Endothelial cell of umbilical vein (primary cell): ENCODE data around the gene GC. TPM values are rescaled to one million over a fixed set of nuclear protein-coding genes. Genes with fewer than 3 reads are reported as not detected.

Source experiments
- BruUV-seq: library from RNA; stranded (reverse); fragments of 400-500 nt; replicated peaks from 2 replicates; lab custom pipeline; 2021; lab: Mats Ljungman, UMichigan
- CTCF ChIA-PET: fragments of 300-600, 350-600 bp; sonication (Branson Sonifier 250); formaldehyde crosslinking; loops from one replicate; lab custom pipeline; 2021; ENCODE audit warnings: antibody characterized with exemption, inconsistent platforms; lab: Charles Lee
- POLR2A ChIA-PET: fragments of 300-600, 350-600 bp; sonication (Branson Sonifier 250); formaldehyde crosslinking; loops from one replicate; lab custom pipeline; 2021; ENCODE audit warnings: antibody characterized with exemption, inconsistent platforms; lab: Charles Lee
- DNase-seq: peaks from one replicate; pipeline ENCODE4 v3.0.0-alpha.2; 2011; ENCODE audit warnings: low read depth, low spot score
- FAIRE-seq: peaks from 2 replicates; lab custom pipeline; 2011; peaks lifted over from hg19 to GRCh38; lab: Jason Lieb, UNC
- H2AFZ ChIP-seq: 2 replicates; pipeline ENCODE4 v1.6.0; 2012; ENCODE audit warnings: low read depth, low read length, control low read depth, inconsistent platforms
- H3K27ac ChIP-seq: 2 replicates; pipeline ENCODE4 v1.5.1; 2011; ENCODE audit warnings: low read depth, mild to moderate bottlenecking, control low read depth, low read length, moderate library complexity; ENCODE audit not compliant: insufficient read depth
- H3K27me3 ChIP-seq, 2 experiments: 2 replicates each; pipeline versions ENCODE4 v1.6.0 to v1.6.1; 2011; ENCODE audit warnings: low read length in 2 of 2, mixed read lengths in 1 of 2; ENCODE audit not compliant: control insufficient read depth in 2 of 2, insufficient read depth in 2 of 2
- H3K36me3 ChIP-seq, 2 experiments: 2 replicates in 1 of 2; 3 replicates in 1 of 2; pipeline ENCODE4 v1.5.1; 2011; ENCODE audit warnings: low read length in 2 of 2, mild to moderate bottlenecking in 1 of 2, moderate library complexity in 1 of 2; ENCODE audit not compliant: control insufficient read depth in 2 of 2, insufficient read depth in 2 of 2; ENCODE audit errors: extremely low read depth in 1 of 2
- H3K4me1 ChIP-seq: 3 replicates; pipeline ENCODE4 v1.5.1; 2011; ENCODE audit warnings: mild to moderate bottlenecking, low read length; ENCODE audit not compliant: control insufficient read depth, insufficient read depth; ENCODE audit errors: extremely low read depth
- H3K4me2 ChIP-seq: 2 replicates; pipeline ENCODE4 v1.6.1; 2011; ENCODE audit warnings: low read length, control low read depth, mixed read lengths; ENCODE audit not compliant: insufficient read depth
- H3K4me3 ChIP-seq, 3 experiments: fragments of 200-600 bp in 1 of 3; sonication (generic), shearing (Covaris generic) in 1 of 3; replicated peaks in 1 of 3; 2 replicates each; pipeline ENCODE4 v1.5.1; 2011 to 2016; ENCODE audit warnings: control low read depth in 3 of 3, low read length in 3 of 3, mild to moderate bottlenecking in 2 of 3, inconsistent platforms in 1 of 3, low read depth in 1 of 3, moderate library complexity in 1 of 3; ENCODE audit not compliant: insufficient read depth in 1 of 3
- H3K79me2 ChIP-seq: 2 replicates; pipeline ENCODE4 v1.6.0; 2012; ENCODE audit warnings: low read length, inconsistent platforms; ENCODE audit not compliant: control insufficient read depth, insufficient read depth
- H3K9ac ChIP-seq: replicated peaks from 2 replicates; pipeline ENCODE3; 2011; ENCODE audit warnings: low read length, control low read depth; ENCODE audit not compliant: insufficient read depth; ENCODE audit errors: extremely low read depth
- H3K9me1 ChIP-seq: replicated peaks from 3 replicates; pipeline ENCODE4 v1.6.0; 2011; ENCODE audit warnings: mild to moderate bottlenecking, low read length; ENCODE audit not compliant: control insufficient read depth, insufficient read depth; ENCODE audit errors: extremely low read depth
- H3K9me3 ChIP-seq: replicated peaks from 2 replicates; pipeline ENCODE4 v1.5.1; 2012; ENCODE audit warnings: low read length, inconsistent platforms; ENCODE audit not compliant: control insufficient read depth, insufficient read depth
- H4K20me1 ChIP-seq: replicated peaks from 2 replicates; pipeline ENCODE3; 2011; ENCODE audit warnings: mild to moderate bottlenecking, low read length; ENCODE audit not compliant: control insufficient read depth, insufficient read depth; ENCODE audit errors: extremely low read depth
- EZH2 ChIP-seq: IDR thresholded peaks from 2 replicates; pipeline ENCODE4 v1.6.1; 2012; ENCODE audit warnings: borderline replicate concordance, low read depth, mild to moderate bottlenecking, moderate library complexity, low read length, inconsistent platforms; ENCODE audit not compliant: severe bottlenecking
- FOS ChIP-seq: IDR thresholded peaks from 2 replicates; pipeline ENCODE4 v1.6.1; 2011; ENCODE audit warnings: mild to moderate bottlenecking, low read length, moderate library complexity, borderline replicate concordance; ENCODE audit not compliant: insufficient read depth
- GATA2 ChIP-seq: IDR thresholded peaks from 2 replicates; pipeline ENCODE4 v1.7.0; 2011; ENCODE audit warnings: low read depth, mild to moderate bottlenecking, moderate library complexity, mixed read lengths, low read length; ENCODE audit not compliant: insufficient read length, insufficient read depth
- JUN ChIP-seq: IDR thresholded peaks from 2 replicates; pipeline ENCODE4 v1.6.1; 2011; ENCODE audit warnings: borderline replicate concordance, low read depth; ENCODE audit not compliant: insufficient read length, insufficient read depth
- MYC ChIP-seq: IDR thresholded peaks from one replicate; pipeline ENCODE4 v1.6.1; 2011; ENCODE audit warnings: mild to moderate bottlenecking, low read depth, low read length
- POLR2A ChIP-seq: IDR thresholded peaks from 2 replicates; pipeline ENCODE4 v1.6.1; 2012; ENCODE audit warnings: low read depth, mild to moderate bottlenecking, control low read depth, low read length
- POLR2AphosphoS5 ChIP-seq: IDR thresholded peaks from 2 replicates; pipeline ENCODE4 v1.6.1; 2012; ENCODE audit warnings: low read depth, mild to moderate bottlenecking, control low read depth, low read length, moderate library complexity; ENCODE audit not compliant: insufficient read depth
- dilution Hi-C: fragments of 300-500 bp; cut with MboI; formaldehyde crosslinking; loops from one replicate; pipeline ENCODE4 v1.15.0; 2019; ENCODE audit warnings: low sequenced_read_pairs; ENCODE audit not compliant: extremely low pct_ligation_motif_present
- intact Hi-C: fragments of 100-400 bp; cut with micrococcal nuclease; formaldehyde crosslinking; loops from one replicate; pipeline ENCODE4 v1.10.0; 2022
- polyA plus RNA-seq, 4 experiments: library from polyadenylated mRNA; depleted of rRNA in 3 of 4; stranded (reverse) in 3 of 4; unstranded in 1 of 4; fragments of >200 nt; gene quantifications; 2 replicates each; pipeline versions ENCODE4 v1.2.1 to v1.2.3, GENCODE V29; 2011 to 2012; ENCODE audit warnings: missing spikeins in 1 of 4
- total RNA-seq: library from RNA; stranded (reverse); gene quantifications from 2 replicates; pipeline ENCODE4 v1.2.3, GENCODE V29; 2021
- TF ChIP-seq, protein P1 (sequence below), 2 donors: IDR thresholded peaks; 1 replicate in 1 of 2; 2 replicates in 1 of 2; pipeline ENCODE4 v1.5.1; 2011; ENCODE audit warnings: low read length in 2 of 2, mild to moderate bottlenecking in 2 of 2, moderate library complexity in 2 of 2, control low read depth in 1 of 2, inconsistent platforms in 1 of 2, low read depth in 1 of 2; ENCODE audit not compliant: insufficient read depth in 1 of 2; ENCODE audit errors: extremely low read depth in 1 of 2
- TF ChIP-seq, protein P2 (sequence below): IDR thresholded peaks from 2 replicates; pipeline ENCODE4 v1.6.1; 2011; ENCODE audit not compliant: insufficient read depth, insufficient read length

GC gene
- total and polyA plus RNA-seq, 2 donors (not counting 3 experiments of a cell fraction or from before 2014, with no cell fraction given), result not detected

DNA sequence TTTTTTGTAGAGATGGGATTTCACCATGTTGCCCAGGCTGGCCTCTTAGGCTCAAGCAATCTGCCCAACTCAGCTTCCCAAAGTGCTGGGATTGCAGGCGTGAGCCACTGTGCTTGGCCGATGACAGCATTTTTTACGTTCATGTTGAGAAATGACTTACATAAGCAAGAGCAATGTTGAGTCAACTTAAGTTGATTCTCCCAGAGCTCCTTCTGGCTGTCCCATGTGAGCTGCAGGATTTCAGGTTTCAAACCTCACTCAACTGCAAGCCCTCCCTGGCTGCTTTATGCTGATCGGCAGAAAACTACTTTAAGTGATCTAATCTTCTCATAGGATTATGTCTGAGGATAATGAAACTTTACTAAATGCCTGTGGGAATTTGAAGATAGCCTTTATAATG lies 86.8 kb downstream of the GC start:
- DNase-seq (no peak), FAIRE-seq (no peak)
- Histone ChIP-seq H3K9me1 (no peaks in the 10 kb centered on the region), H3K27me3 (no peaks in the 10 kb centered on the region), H3K9me3 (no peaks in the 10 kb centered on the region), H3K4me1 (no peaks in the 10 kb centered on the region), H3K79me2 (no peaks in the 10 kb centered on the region), H3K4me2 (no peak overlapping the region), H2AFZ (no peak overlapping the region), H3K4me3 (no peak overlapping the region), H4K20me1 (no peaks in the 10 kb centered on the region), H3K9ac (no peak overlapping the region), H3K27ac (no peak overlapping the region), H3K36me3 (no peaks in the 10 kb centered on the region)
- TF ChIP-seq POLR2AphosphoS5, result no peak
- TF ChIP-seq FOS, result no peak
- TF ChIP-seq POLR2A, result no peak
- TF ChIP-seq, protein P1, sequence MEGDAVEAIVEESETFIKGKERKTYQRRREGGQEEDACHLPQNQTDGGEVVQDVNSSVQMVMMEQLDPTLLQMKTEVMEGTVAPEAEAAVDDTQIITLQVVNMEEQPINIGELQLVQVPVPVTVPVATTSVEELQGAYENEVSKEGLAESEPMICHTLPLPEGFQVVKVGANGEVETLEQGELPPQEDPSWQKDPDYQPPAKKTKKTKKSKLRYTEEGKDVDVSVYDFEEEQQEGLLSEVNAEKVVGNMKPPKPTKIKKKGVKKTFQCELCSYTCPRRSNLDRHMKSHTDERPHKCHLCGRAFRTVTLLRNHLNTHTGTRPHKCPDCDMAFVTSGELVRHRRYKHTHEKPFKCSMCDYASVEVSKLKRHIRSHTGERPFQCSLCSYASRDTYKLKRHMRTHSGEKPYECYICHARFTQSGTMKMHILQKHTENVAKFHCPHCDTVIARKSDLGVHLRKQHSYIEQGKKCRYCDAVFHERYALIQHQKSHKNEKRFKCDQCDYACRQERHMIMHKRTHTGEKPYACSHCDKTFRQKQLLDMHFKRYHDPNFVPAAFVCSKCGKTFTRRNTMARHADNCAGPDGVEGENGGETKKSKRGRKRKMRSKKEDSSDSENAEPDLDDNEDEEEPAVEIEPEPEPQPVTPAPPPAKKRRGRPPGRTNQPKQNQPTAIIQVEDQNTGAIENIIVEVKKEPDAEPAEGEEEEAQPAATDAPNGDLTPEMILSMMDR (IDR thresholded peaks at IDR 0.05; ENCODE audit: extremely low read depth in 1 of 2, insufficient read depth in 1 of 2, low read depth in 1 of 2, low read length in 2 of 2), result no peak
- TF ChIP-seq, protein P2, sequence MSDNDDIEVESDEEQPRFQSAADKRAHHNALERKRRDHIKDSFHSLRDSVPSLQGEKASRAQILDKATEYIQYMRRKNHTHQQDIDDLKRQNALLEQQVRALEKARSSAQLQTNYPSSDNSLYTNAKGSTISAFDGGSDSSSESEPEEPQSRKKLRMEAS, result no peak
- TF ChIP-seq EZH2, result no peak
- TF ChIP-seq MYC, result no peak
- no peak for TF ChIP-seq GATA2
- TF ChIP-seq JUN, result no peak
- BruUV-seq, result no TSS peak
- intact Hi-C loops (no loop called here), dilution Hi-C loops (no loop called here)
- CTCF ChIA-PET, result no interaction called here
- POLR2A ChIA-PET, result no interaction called here
